Measurements from ENCODE around the gene JOSD1.

JOSD1 gene

GRCh38 chr22:38710866-38711265, 10.1 kb upstream of the JOSD1 start:
- DNase-seq = no peak

GRCh38 chr22:38710351-38710750, 9.6 kb upstream of the JOSD1 start:
- peak; percentile 88 for DNase-seq

DNA sequence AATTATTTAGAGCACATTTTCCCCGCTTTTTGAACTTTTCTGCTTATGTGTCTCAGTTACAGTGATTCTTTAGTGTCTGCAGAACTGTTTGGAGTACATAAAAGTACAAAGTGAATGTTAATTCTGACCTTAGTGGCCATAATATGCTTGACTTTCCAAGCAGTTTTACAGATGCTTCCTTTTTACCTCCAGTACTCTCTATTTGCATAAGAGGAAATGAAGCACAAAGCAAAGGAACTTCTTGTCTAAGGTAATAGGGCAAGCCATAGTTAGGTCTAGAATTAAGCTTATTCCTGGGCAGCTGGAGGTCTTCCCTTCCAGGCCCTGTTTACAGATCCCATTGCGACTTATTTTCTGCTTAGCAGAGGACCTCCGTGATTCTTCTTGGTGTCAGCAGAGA, 8.6 kb upstream of the JOSD1 start:
- no peak for DNase-seq

DNA sequence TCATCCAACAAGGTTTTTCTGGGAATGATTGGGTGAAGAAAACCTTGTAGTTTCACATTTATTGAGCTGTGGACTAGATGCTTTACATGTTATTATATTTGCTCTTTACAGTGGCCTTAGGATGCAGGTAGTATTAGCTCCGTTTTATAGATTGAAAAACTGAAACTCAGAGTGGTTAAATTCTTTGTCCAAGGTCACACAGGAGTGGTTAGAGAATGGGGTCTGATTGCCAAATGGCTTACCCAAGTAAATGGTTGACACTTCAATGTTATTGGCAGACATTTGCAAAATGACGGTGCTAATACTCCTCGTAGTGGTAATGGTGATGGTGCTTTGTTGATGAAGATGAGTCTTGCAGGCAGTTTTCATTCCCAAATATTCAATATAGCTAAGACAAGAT, 7.2 kb upstream of the JOSD1 start:
- DNase-seq = no peak

DNA sequence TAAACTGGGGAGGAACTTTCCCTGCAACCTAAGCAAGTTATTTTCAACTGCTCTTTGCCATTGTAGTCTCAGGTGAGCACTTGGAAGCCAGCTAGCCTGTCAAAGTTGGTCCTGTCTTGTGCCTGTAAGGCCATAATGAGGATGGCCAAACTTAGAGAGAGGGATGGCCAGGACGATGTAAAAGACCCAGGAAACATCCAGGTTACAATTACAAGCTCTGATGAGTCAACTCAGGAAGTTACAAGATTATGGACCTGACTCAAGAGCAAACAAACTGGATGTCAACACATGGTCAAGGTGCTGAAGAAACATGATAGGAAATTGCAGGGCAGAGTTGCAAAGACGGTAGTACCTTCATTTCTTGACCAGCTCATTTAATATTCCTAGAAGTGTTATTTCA, 6.6 kb upstream of the JOSD1 start:
- DNase-seq = no peak

DNA sequence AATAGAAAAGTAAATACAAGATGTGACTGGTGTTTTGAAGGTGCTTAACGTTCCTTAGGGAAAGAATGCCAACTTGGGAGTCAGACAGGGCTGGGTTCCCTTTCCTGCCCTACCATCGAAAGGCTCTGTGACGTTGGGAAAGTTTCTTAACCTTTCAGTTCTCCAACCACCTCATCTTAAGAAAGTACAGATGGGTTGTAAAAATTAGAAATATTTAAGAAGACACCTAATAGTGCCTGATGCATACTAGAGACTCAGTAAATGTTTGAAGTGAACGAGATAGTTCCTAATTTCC, 6.1 kb upstream of the JOSD1 start:
- no peak for DNase-seq

GRCh38 chr22:38706101-38706900, 5.6 kb upstream of the JOSD1 start:
- peak; percentile 38 for DNase-seq

DNA sequence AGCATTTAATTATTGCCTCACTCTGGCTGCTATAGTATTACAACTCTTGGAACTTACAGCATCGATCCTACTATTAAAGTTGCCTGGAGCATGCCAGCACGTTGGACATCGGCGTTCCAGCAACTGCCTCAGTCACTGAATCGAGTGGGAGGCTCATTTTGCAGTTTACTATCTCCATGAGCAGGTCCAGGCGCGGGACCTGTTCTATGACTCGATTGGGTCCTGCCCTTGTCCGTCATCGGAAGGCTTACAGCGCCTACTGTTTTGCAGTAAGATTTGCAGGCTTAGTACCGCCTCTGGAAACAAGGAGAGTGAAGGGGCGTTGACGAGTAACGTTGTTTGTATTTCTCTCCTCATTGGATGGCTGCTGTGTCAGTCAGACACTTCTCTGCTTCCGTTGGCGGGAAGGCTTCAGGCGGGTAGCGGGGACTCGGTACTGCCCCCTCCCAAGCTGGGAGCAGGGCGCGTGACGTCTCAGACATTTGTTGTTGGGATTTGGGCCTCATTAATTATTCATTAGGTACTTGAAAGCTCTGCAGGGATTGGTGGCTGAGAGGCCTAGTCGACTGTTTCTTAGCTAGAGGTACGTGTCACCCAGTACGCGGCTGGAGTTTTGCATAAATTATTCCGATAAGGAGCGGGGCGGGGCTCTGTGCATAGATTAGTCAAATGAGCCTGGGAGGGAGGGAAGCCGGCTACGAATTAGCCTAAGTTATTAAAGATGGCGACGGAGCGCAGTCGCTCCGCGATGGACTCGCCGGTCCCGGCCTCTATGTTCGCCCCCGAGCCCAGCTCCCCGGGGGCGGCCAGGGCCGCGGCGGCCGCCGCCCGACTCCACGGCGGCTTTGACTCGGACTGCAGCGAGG, 4.7 kb upstream of the JOSD1 start, which contains the start of gene GTPBP1:
GTPBP1 (plus strand) TSS at position 710 of the 866 bp plus-strand sequence; CDS start at position 722, 12 bp downstream.
- DNase-seq = peak; percentile 100

GRCh38 chr22:38704654-38705234, 4.0 kb upstream of the JOSD1 start:
- DNase-seq = peak; percentile 57

GRCh38 chr22:38700270-38700788, 414 bp downstream of the JOSD1 start:
- peak; percentile 70 for DNase-seq

GRCh38 chr22:38699784-38700183, 959 bp downstream of the JOSD1 start:
- no peak for DNase-seq

DNA sequence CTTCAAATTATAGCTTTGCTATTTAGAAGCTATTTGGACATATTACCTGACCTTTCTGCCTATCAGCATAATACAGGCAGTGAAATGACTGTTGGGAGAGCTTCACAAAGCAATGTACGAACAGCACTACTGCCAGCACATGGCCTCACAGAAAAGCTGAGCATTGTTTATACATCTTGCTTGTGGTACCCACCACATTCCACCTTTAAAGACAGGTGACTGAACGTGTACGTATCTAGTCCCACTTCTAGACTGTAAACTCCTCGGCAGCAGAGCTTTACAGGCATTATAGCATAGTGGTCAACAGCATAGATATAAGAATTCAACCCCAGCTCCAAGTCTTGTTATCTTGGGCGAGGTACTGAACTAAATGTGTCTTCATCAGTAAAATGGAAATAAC, 1.6 kb downstream of the JOSD1 start:
- no peak for DNase-seq

- DNase-seq = no peak
Observed at GRCh38 chr22:38698407-38699094, 2.2 kb downstream of the JOSD1 start.

GRCh38 chr22:38697425-38698089, 3.2 kb downstream of the JOSD1 start:
- DNase-seq = peak; percentile 88

DNA sequence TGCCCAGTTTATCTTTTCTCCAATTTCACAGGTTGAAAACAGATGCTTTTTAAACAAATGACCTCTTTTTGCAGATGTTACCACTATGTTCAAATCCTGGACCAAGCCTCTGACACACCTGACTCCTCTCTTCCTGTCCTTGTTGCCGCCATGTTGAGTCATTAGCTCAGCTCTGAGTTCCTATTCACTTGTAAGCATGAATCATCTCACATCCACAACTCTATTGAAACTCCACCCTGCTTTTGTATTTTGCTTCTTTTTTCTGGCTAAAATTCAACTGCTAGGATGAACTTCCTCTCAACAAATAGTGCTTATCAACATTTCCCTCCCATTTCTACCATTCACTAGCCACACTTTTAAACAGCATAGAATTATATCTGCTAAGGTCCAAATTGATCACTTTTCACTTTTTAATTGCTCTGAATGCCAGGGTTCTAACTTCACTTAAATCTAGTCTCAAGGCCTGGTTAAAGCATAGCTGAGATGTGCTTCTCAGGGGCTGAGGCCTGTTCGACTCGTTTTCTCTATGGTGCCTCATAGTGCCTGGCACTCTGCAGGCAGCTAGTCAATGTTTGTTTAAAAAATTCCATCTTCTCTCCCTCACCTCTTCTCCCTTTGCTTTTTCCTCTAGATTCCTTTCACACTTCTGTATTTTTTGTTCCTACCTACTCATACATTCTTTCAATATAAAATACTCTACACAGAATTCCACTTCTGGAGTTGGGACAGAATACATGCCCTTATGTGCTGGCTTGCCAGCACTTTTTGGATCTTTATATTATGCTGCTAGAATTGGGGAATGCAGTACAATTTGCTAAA, 3.9 kb downstream of the JOSD1 start:
- DNase-seq = peak; percentile 71

GRCh38 chr22:38694940-38695339, 5.8 kb downstream of the JOSD1 start:
- no peak for DNase-seq

DNA sequence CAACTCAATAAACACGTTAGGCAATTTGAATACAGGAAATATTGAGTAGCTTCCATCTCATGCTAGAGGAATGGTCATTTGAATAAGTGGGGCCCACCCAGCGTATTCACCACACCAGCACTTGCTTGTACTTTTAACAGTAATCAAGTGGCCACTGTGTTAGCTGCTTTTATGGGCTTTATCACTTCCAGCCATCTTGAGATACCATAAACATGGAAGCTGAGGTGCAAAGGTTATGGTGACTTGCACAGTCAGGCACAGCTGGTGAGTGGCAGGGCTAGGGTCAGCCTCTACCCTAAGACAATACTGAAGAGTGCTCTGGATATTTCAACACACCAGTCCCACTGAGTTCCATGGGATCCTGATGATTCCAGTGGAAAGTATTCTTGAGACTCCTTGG, 6.7 kb downstream of the JOSD1 start:
- no peak for DNase-seq

GRCh38 chr22:38689651-38690050, 11.1 kb downstream of the JOSD1 start:
- DNase-seq = no peak

- no peak for DNase-seq
Observed at GRCh38 chr22:38685761-38686160, 15.0 kb downstream of the JOSD1 start.

GRCh38 chr22:38684895-38685294, 15.8 kb downstream of the JOSD1 start:
- DNase-seq = peak; percentile 60

GRCh38 chr22:38681582-38682335, 19.0 kb downstream of the JOSD1 start, which contains the start of gene TOMM22:
Gene TOMM22 (plus strand): TSS chr22:38681957. CDS start chr22:38681979, 22 bp downstream.
- peak; percentile 95 for DNase-seq

Measured in hematopoietic multipotent progenitor cell treated with erythropoietin and hydrocortisone succinate and interleukin-3 and kit ligand, for 6 days (in vitro differentiated cells).